ENCODE measurements around the gene KCNK16.

GRCh38 chr6:39294133-39294532 lies 28.4 kb downstream of the KCNK16 start:
- no peak for TF ChIP-seq CTCF (IDR thresholded peaks at IDR 0.05)
- no peak for TF ChIP-seq POLR2A (IDR thresholded peaks at IDR 0.05)

Measured in testis (tissue), 2 donors.